H9 (cell line): Measurements from ENCODE around the gene NID1. TPM values are rescaled to one million over a fixed set of nuclear protein-coding genes. Genes with fewer than 3 reads are reported as not detected.

Source experiments
- DNase-seq: peaks from one replicate; pipeline ENCODE4 v3.0.0-alpha.2; 2017
- H2AFZ ChIP-seq: one replicate; pipeline ENCODE4 v1.6.1; 2013; ENCODE audit warnings: mild to moderate bottlenecking, low read length, control low read depth, moderate library complexity
- H2AK5ac ChIP-seq: 2 replicates; pipeline ENCODE4 v1.6.1; 2013; ENCODE audit warnings: low read length, control low read depth, mixed read lengths; ENCODE audit not compliant: insufficient read length
- H2BK120ac ChIP-seq: one replicate; pipeline ENCODE4 v1.6.1; 2013; ENCODE audit warnings: low read depth, mild to moderate bottlenecking, low read length, control low read depth, inconsistent platforms; ENCODE audit not compliant: poor library complexity, severe bottlenecking
- H2BK12ac ChIP-seq: 2 replicates; pipeline ENCODE4 v1.6.1; 2013; ENCODE audit warnings: low read length, control low read depth, mixed read lengths, low read depth; ENCODE audit not compliant: insufficient read length
- H2BK15ac ChIP-seq: 2 replicates; pipeline ENCODE4 v1.6.1; 2013; ENCODE audit warnings: low read depth, low read length, control low read depth
- H2BK20ac ChIP-seq: one replicate; pipeline ENCODE4 v1.6.1; 2013; ENCODE audit warnings: low read depth, mild to moderate bottlenecking, low read length, control low read depth, inconsistent platforms; ENCODE audit not compliant: poor library complexity, severe bottlenecking
- H2BK5ac ChIP-seq: 2 replicates; pipeline ENCODE4 v1.6.1; 2013; ENCODE audit warnings: low read length, control low read depth, mixed read lengths; ENCODE audit not compliant: insufficient read length
- H3K14ac ChIP-seq: 2 replicates; pipeline ENCODE4 v1.6.1; 2013; ENCODE audit warnings: low read length, control low read depth; ENCODE audit not compliant: insufficient read depth
- H3K18ac ChIP-seq: 2 replicates; pipeline ENCODE4 v1.6.1; 2013; ENCODE audit warnings: low read depth, mild to moderate bottlenecking, mixed read lengths, low read length, control low read depth; ENCODE audit not compliant: insufficient read length
- H3K23ac ChIP-seq: 2 replicates; pipeline ENCODE4 v1.6.1; 2013; ENCODE audit warnings: low read length, control low read depth, mixed read lengths, low read depth; ENCODE audit not compliant: insufficient read length
- H3K23me2 ChIP-seq: 2 replicates; pipeline ENCODE4 v1.6.1; 2013; ENCODE audit warnings: low read depth, mild to moderate bottlenecking, mixed read lengths, low read length, control low read depth; ENCODE audit not compliant: insufficient read length, poor library complexity, severe bottlenecking
- H3K27ac ChIP-seq: 2 replicates; pipeline ENCODE4 v1.5.1; 2013; ENCODE audit warnings: low read length, control low read depth, mixed read lengths, low read depth; ENCODE audit not compliant: insufficient read length
- H3K27me3 ChIP-seq: 2 replicates; pipeline ENCODE4 v1.6.1; 2013; ENCODE audit warnings: low read length, control low read depth, inconsistent platforms; ENCODE audit not compliant: insufficient read depth
- H3K4ac ChIP-seq: 2 replicates; pipeline ENCODE4 v1.6.1; 2013; ENCODE audit warnings: low read depth, mild to moderate bottlenecking, control low read depth, inconsistent platforms, low read length, moderate library complexity
- H3K4me1 ChIP-seq: 2 replicates; pipeline ENCODE4 v1.6.1; 2013; ENCODE audit warnings: low read length, control low read depth, inconsistent platforms; ENCODE audit not compliant: insufficient read depth
- H3K4me2 ChIP-seq: 2 replicates; pipeline ENCODE4 v1.6.1; 2013; ENCODE audit warnings: low read length, control low read depth, mixed read lengths; ENCODE audit not compliant: insufficient read length, insufficient read depth
- H3K56ac ChIP-seq: 2 replicates; pipeline ENCODE4 v1.6.1; 2013; ENCODE audit warnings: low read depth, mild to moderate bottlenecking, mixed read lengths, low read length, control low read depth; ENCODE audit not compliant: insufficient read length
- H3K79me1 ChIP-seq: 2 replicates; pipeline ENCODE4 v1.6.1; 2013; ENCODE audit warnings: low read depth, mild to moderate bottlenecking, moderate library complexity, low read length, control low read depth, inconsistent platforms; ENCODE audit not compliant: insufficient read depth, poor library complexity, severe bottlenecking
- H3K79me2 ChIP-seq: 2 replicates; pipeline ENCODE4 v1.6.1; 2013; ENCODE audit warnings: low read length, control low read depth, inconsistent platforms; ENCODE audit not compliant: insufficient read depth
- H3K9ac ChIP-seq: 2 replicates; pipeline ENCODE4 v1.6.1; 2013; ENCODE audit warnings: low read length, control low read depth, mixed read lengths; ENCODE audit not compliant: insufficient read length; ENCODE audit errors: extremely low read depth
- H3K9me3 ChIP-seq: one replicate; pipeline ENCODE4 v1.6.1; 2013; ENCODE audit warnings: low read depth, low read length, inconsistent platforms; ENCODE audit not compliant: control insufficient read depth
- H3T11ph ChIP-seq: one replicate; pipeline ENCODE4 v1.6.1; 2013; ENCODE audit warnings: mild to moderate bottlenecking, low read length, control low read depth, inconsistent platforms
- H4K20me1 ChIP-seq: one replicate; pipeline ENCODE4 v1.6.1; 2013; ENCODE audit not compliant: control insufficient read depth, insufficient read length, insufficient read depth
- H4K5ac ChIP-seq: 2 replicates; pipeline ENCODE4 v1.6.1; 2013; ENCODE audit warnings: low read depth, mild to moderate bottlenecking, mixed read lengths, low read length, control low read depth; ENCODE audit not compliant: insufficient read length
- H4K8ac ChIP-seq: replicated peaks from 2 replicates; pipeline ENCODE4 v1.6.1; 2013; ENCODE audit warnings: low read length, control low read depth, mixed read lengths, low read depth; ENCODE audit not compliant: insufficient read length
- H4K91ac ChIP-seq: 2 replicates; pipeline ENCODE4 v1.6.1; 2013; ENCODE audit warnings: low read depth, mild to moderate bottlenecking, moderate library complexity, mixed read lengths, low read length, control low read depth; ENCODE audit not compliant: insufficient read length
- H3K27ac Mint-ChIP-seq, 3 experiments: 2 replicates in 2 of 3; 3 replicates in 1 of 3; pipeline ENCODE4 v1.8.0; 2020 to 2021; ENCODE audit warnings: mixed read lengths in 3 of 3, mild to moderate bottlenecking in 1 of 3, moderate library complexity in 1 of 3
- H3K27me3 Mint-ChIP-seq: 2 replicates; pipeline ENCODE4 v1.8.0; 2021; ENCODE audit warnings: low read depth, mild to moderate bottlenecking, moderate library complexity, mixed read lengths
- H3K36me3 Mint-ChIP-seq, 3 experiments: 2 replicates in 2 of 3; 3 replicates in 1 of 3; pipeline ENCODE4 v1.8.0; 2020 to 2021; ENCODE audit warnings: low read depth in 3 of 3, mixed read lengths in 3 of 3; ENCODE audit not compliant: insufficient read depth in 1 of 3
- H3K4me1 Mint-ChIP-seq, 2 experiments: 2 replicates each; pipeline ENCODE4 v1.8.0; 2020; ENCODE audit warnings: mixed read lengths in 2 of 2
- H3K4me3 Mint-ChIP-seq, 2 experiments: 2 replicates in 1 of 2; 3 replicates in 1 of 2; pipeline ENCODE4 v1.8.0; 2020 to 2021; ENCODE audit warnings: mild to moderate bottlenecking in 2 of 2, mixed read lengths in 2 of 2, moderate library complexity in 1 of 2
- H3K9me3 Mint-ChIP-seq, 2 experiments: 2 replicates in 1 of 2; 3 replicates in 1 of 2; pipeline ENCODE4 v1.8.0; 2020; ENCODE audit warnings: mild to moderate bottlenecking in 2 of 2, mixed read lengths in 2 of 2, moderate library complexity in 1 of 2
- WGBS: extraction: QIAGEN DNeasy Blood & Tissue Kit; methylation state at CpG from one replicate; pipeline ENCODE4 v1.1.7; 2013; ENCODE audit warnings: missing lambda C conversion rate, low lambda C conversion rate, mixed read lengths; ENCODE audit not compliant: insufficient read length; ENCODE audit errors: extremely low coverage; 5-methylcytosine and 5-hydroxymethylcytosine counted together
- total RNA-seq: library from RNA; stranded (reverse); gene quantifications from 2 replicates; pipeline ENCODE4 v1.2.1, GENCODE V29; 2021
- TF ChIP-seq, protein P1 (sequence below): fragments of 200-600 bp; sonication (generic); conservative IDR thresholded peaks from 3 replicates; pipeline ENCODE4 v1.8.0; 2021; ENCODE audit warnings: antibody characterized with exemption, mild to moderate bottlenecking

The NID1 gene
- total RNA-seq, 1 experiment from 2014 or later: 28.5 TPM

GRCh38 chr1:235933766-235934116 lies 131.1 kb downstream of the NID1 start:
- Histone ChIP-seq H3K9ac (no peak overlapping the region), H3K9me3 (no peaks in the 10 kb centered on the region), H3T11ph (no peak overlapping the region), H3K18ac (no peak overlapping the region), H2BK15ac (no peak overlapping the region), H3K79me1 (no peaks in the 10 kb centered on the region), H2AFZ (no peak overlapping the region), H3K27ac (no peak overlapping the region), H2BK120ac (no peak overlapping the region), H3K4me2 (no peak overlapping the region), H3K79me2 (no peaks in the 10 kb centered on the region), H4K5ac (no peak overlapping the region), H2BK5ac (no peak overlapping the region), H3K56ac (no peak overlapping the region), H3K14ac (no peak overlapping the region), H2BK20ac (no peak overlapping the region), H4K20me1 (no peaks in the 10 kb centered on the region), H4K91ac (no peak overlapping the region), H3K27me3 (no peaks in the 10 kb centered on the region), H3K23me2 (no peaks in the 10 kb centered on the region), H2BK12ac (no peak overlapping the region), H3K4ac (no peak overlapping the region), H3K4me1 (no peaks in the 10 kb centered on the region), H3K23ac (no peak overlapping the region), H2AK5ac (no peak overlapping the region), H4K8ac (no peak overlapping the region)
- no peak overlapping the region for H3K4me3 Mint-ChIP-seq
- H3K4me1 Mint-ChIP-seq: peaks cover 9 to 21% of the 10 kb centered on the region in 2 experiments
- TF ChIP-seq, protein P1, sequence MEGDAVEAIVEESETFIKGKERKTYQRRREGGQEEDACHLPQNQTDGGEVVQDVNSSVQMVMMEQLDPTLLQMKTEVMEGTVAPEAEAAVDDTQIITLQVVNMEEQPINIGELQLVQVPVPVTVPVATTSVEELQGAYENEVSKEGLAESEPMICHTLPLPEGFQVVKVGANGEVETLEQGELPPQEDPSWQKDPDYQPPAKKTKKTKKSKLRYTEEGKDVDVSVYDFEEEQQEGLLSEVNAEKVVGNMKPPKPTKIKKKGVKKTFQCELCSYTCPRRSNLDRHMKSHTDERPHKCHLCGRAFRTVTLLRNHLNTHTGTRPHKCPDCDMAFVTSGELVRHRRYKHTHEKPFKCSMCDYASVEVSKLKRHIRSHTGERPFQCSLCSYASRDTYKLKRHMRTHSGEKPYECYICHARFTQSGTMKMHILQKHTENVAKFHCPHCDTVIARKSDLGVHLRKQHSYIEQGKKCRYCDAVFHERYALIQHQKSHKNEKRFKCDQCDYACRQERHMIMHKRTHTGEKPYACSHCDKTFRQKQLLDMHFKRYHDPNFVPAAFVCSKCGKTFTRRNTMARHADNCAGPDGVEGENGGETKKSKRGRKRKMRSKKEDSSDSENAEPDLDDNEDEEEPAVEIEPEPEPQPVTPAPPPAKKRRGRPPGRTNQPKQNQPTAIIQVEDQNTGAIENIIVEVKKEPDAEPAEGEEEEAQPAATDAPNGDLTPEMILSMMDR: no peak
- H3K36me3 Mint-ChIP-seq: no peaks in the 10 kb centered on the region
- 100% methylated on average over 2 of the region's 4 CpGs for WGBS
- H3K9me3 Mint-ChIP-seq: no peaks in the 10 kb centered on the region
- no peak for DNase-seq
- no peak overlapping the region for H3K27ac Mint-ChIP-seq
- peaks cover 8% of the 10 kb centered on the region for H3K27me3 Mint-ChIP-seq
